ENCODE results near the gene KCNH8.

The KCNH8 gene

GRCh38 chr3:19506171-19506570 lies 357.9 kb downstream of the KCNH8 start:
- DNase-seq: no peak

GRCh38 chr3:19522305-19522704 lies 374.0 kb downstream of the KCNH8 start:
- no peak for DNase-seq

GRCh38 chr3:19526071-19526470 lies 377.8 kb downstream of the KCNH8 start:
- DNase-seq: no peak

GRCh38 chr3:19527746-19528145 lies 379.4 kb downstream of the KCNH8 start:
- no peak for DNase-seq

GRCh38 chr3:19531426-19531825 lies 383.1 kb downstream of the KCNH8 start:
- no peak for DNase-seq

GRCh38 chr3:19539518-19540392 lies 391.4 kb downstream of the KCNH8 start:
- DNase-seq: no peak

GRCh38 chr3:19540464-19540863 lies 392.2 kb downstream of the KCNH8 start:
- DNase-seq: no peak

- no peak for DNase-seq
These were observed 393.0 kb downstream of the KCNH8 start for GRCh38 chr3:19541284-19541683.

- no peak for DNase-seq
These were observed 395.0 kb downstream of the KCNH8 start for GRCh38 chr3:19543212-19543841.

- DNase-seq: no peak
These were observed 399.6 kb downstream of the KCNH8 start for GRCh38 chr3:19547665-19548464.

- no peak for DNase-seq
These were observed 411.6 kb downstream of the KCNH8 start for GRCh38 chr3:19559724-19560442.

GRCh38 chr3:19573644-19574043 lies 425.3 kb downstream of the KCNH8 start:
- DNase-seq: no peak

- no peak for DNase-seq
These were observed 426.0 kb downstream of the KCNH8 start for GRCh38 chr3:19574268-19574667.

GRCh38 chr3:19576343-19576742 lies 428.0 kb downstream of the KCNH8 start:
- DNase-seq: no peak

Measured in cortex of kidney (tissue), 1 donor.